Measurements from ENCODE around the gene BRD9. TPM values are rescaled to one million over a fixed set of nuclear protein-coding genes. Genes with fewer than 3 reads are reported as not detected.

Gene BRD9
- total and polyA plus RNA-seq, 2 of the 13 experiments (the other 11 are each of a cell fraction or from before 2014, with no cell fraction given): 5.2 to 22.9 TPM

- TF ChIP-seq PAXIP1 (CRISPR knock-in tag; conservative IDR thresholded peaks at IDR 0.05) (peak; percentile 73), ATF7 (IDR thresholded peaks at IDR 0.05) (no peak), ATF7 (CRISPR knock-in tag; IDR thresholded peaks at IDR 0.05) (no peak), NFIC (IDR thresholded peaks at IDR 0.05; ENCODE audit: low read length) (peak; percentile 51; the same call in 1 of the 2 replicates), SKI (IDR thresholded peaks at IDR 0.05; ENCODE audit: partially characterized antibody) (peak; percentile 52), THAP11 (CRISPR knock-in tag; IDR thresholded peaks at IDR 0.05) (peak; percentile 51; the same call in 1 of the 2 replicates), ASH2L (IDR thresholded peaks at IDR 0.05; ENCODE audit: insufficient read length, low read depth, low read length) (peak; percentile 54), MEIS2 (CRISPR knock-in tag; IDR thresholded peaks at IDR 0.05) (no peak), ZKSCAN8 (CRISPR knock-in tag; IDR thresholded peaks at IDR 0.05; ENCODE audit: borderline replicate concordance) (peak; percentile 77; the same call in 1 of the 2 replicates), ZNF652 (CRISPR knock-in tag; IDR thresholded peaks at IDR 0.05; ENCODE audit: borderline replicate concordance, low read depth) (no peak), RXRA (CRISPR knock-in tag; IDR thresholded peaks at IDR 0.05) (peak; percentile 89; the same call in 1 of the 2 replicates), MLX (CRISPR knock-in tag; IDR thresholded peaks at IDR 0.05) (0 out of 2 replicates have a peak, but pooled peaks have one; percentile 20), ZNF7 (CRISPR knock-in tag; IDR thresholded peaks at IDR 0.05) (no peak), CERS6 (CRISPR knock-in tag; IDR thresholded peaks at IDR 0.05) (no peak), ISL2 (CRISPR knock-in tag; IDR thresholded peaks at IDR 0.05) (peak; percentile 95), AHDC1 (CRISPR knock-in tag; IDR thresholded peaks at IDR 0.05; ENCODE audit: borderline replicate concordance) (peak; percentile 80; the same call in 1 of the 2 replicates), KLF16 (CRISPR knock-in tag; IDR thresholded peaks at IDR 0.05) (peak in 1 of 2 experiments; percentile 80; a peak in 2 of 4 replicates), ZNF121 (CRISPR knock-in tag; IDR thresholded peaks at IDR 0.05) (peak; percentile 5; the same call in 1 of the 2 replicates), MTF2 (CRISPR knock-in tag; IDR thresholded peaks at IDR 0.05; ENCODE audit: borderline replicate concordance) (no peak), RARA (CRISPR knock-in tag; IDR thresholded peaks at IDR 0.05) (peak; percentile 98)
Measured at GRCh38 chr5:919356-920000, 26.9 kb upstream of the BRD9 start (continued).

Data from HepG2 (cell line).